Skin of body (tissue), 3 donors: ENCODE results near the gene LRRC10. TPM values are rescaled to one million over a fixed set of nuclear protein-coding genes. Genes with fewer than 3 reads are reported as not detected.

Source experiments
- DNase-seq: peaks from one replicate; lab custom pipeline; 2025; lab: John Stamatoyannopoulos, UW
- small RNA-seq: library from RNA; depleted of rRNA; stranded (forward); fragments of <200 nt; gene quantifications from one replicate; pipeline ENCODE3, GENCODE V24; 2014; ENCODE audit warnings: low replicate concordance
- total RNA-seq: library from RNA; depleted of rRNA; stranded (reverse); fragments of >200 nt; gene quantifications from one replicate; pipeline ENCODE4 v1.2.3, GENCODE V29; 2014

Gene LRRC10
- total RNA-seq, 1 donor from 2014 or later, result 0.10 TPM

GRCh38 chr12:69570000-69570516 is 40.6 kb downstream of the LRRC10 start:
- no peak for DNase-seq

GRCh38 chr12:69569236-69569635 is 41.5 kb downstream of the LRRC10 start:
- no peak for DNase-seq

- DNase-seq, result no peak
Observed at GRCh38 chr12:69566603-69567002, 44.1 kb downstream of the LRRC10 start.

GRCh38 chr12:69563166-69563762 is 47.4 kb downstream of the LRRC10 start:
- DNase-seq, result no peak

Small RNA genes within 50 kb of the gene (small RNA-seq; reads per million reads assigned to genes)
- 0.64 reads per million, percentile 70 among the genes with 10 or more reads in this experiment for gene MIR3913-1

Other genes starting within 250 kb of the LRRC10 start
- gene FRS2, start 140.5 kb downstream of the LRRC10 start, total RNA-seq, result 49.3 TPM
- 141 TPM for gene CCT2, start 25.4 kb downstream of the LRRC10 start, total RNA-seq
- 7.1 TPM for gene BEST3, start 88.4 kb upstream of the LRRC10 start, total RNA-seq
- gene RAB3IP, start 128.0 kb upstream of the LRRC10 start, total RNA-seq, result 24.0 TPM
- gene MYRFL, start 214.3 kb upstream of the LRRC10 start, total RNA-seq, result 1.1 TPM